ENCODE data around the gene RAD51C. TPM values are rescaled to one million over a fixed set of nuclear protein-coding genes. Genes with fewer than 3 reads are reported as not detected.
"Not testable (repeated sequence)": the region's sequence is repeated elsewhere in the genome, so short reads cannot be mapped to it uniquely, and the experiment has no call there.

Gene RAD51C
- total RNA-seq, 1 donor from 2014 or later = 33.6 TPM

- no peak for DNase-seq (ENCODE audit: low read depth)
These were observed 42.4 kb downstream of the RAD51C start for GRCh38 chr17:58734811-58735210.

- peak; percentile 79 for DNase-seq (ENCODE audit: low read depth)
These were observed 48.8 kb downstream of the RAD51C start for GRCh38 chr17:58741121-58741625.

GRCh38 chr17:58747674-58748073, 55.3 kb downstream of the RAD51C start:
- no peak for DNase-seq (ENCODE audit: low read depth)

- DNase-seq (ENCODE audit: low read depth) = not testable (repeated sequence)
These were observed 57.2 kb downstream of the RAD51C start for GRCh38 chr17:58749627-58750026.

- no peak for DNase-seq (ENCODE audit: low read depth)
These were observed 60.6 kb downstream of the RAD51C start for GRCh38 chr17:58753026-58753425.

GRCh38 chr17:58755269-58755576, 62.8 kb downstream of the RAD51C start:
- peak; percentile 18 for DNase-seq (ENCODE audit: low read depth)

- DNase-seq (ENCODE audit: low read depth) = peak; percentile 7
These were observed 63.3 kb downstream of the RAD51C start, which contains the start of gene PPM1E for GRCh38 chr17:58755577-58756245. TSS of gene PPM1E (plus strand) at chr17:58755854.

- DNase-seq (ENCODE audit: low read depth) = no peak
These were observed 64.1 kb downstream of the RAD51C start for GRCh38 chr17:58756246-58757161.

GRCh38 chr17:58757162-58757613, 64.8 kb downstream of the RAD51C start:
- no peak for DNase-seq (ENCODE audit: low read depth)

- DNase-seq (ENCODE audit: low read depth) = no peak
These were observed 66.5 kb downstream of the RAD51C start for GRCh38 chr17:58758890-58759289.

- DNase-seq (ENCODE audit: low read depth) = no peak
These were observed 67.1 kb downstream of the RAD51C start for GRCh38 chr17:58759522-58759921.

GRCh38 chr17:58760248-58760647, 67.8 kb downstream of the RAD51C start:
- DNase-seq (ENCODE audit: low read depth) = no peak

- no peak for DNase-seq (ENCODE audit: low read depth)
These were observed 70.9 kb downstream of the RAD51C start for GRCh38 chr17:58763263-58763662.

- DNase-seq (ENCODE audit: low read depth) = peak; percentile 79
These were observed 72.0 kb downstream of the RAD51C start for GRCh38 chr17:58764373-58764772.

GRCh38 chr17:58778482-58778881, 86.1 kb downstream of the RAD51C start:
- not testable (repeated sequence) for DNase-seq (ENCODE audit: low read depth)

- no peak for DNase-seq (ENCODE audit: low read depth)
These were observed 87.0 kb downstream of the RAD51C start for GRCh38 chr17:58779446-58779845.

GRCh38 chr17:58783380-58783779, 91.0 kb downstream of the RAD51C start:
- peak; percentile 15 for DNase-seq (ENCODE audit: low read depth)

GRCh38 chr17:58785097-58785496, 92.7 kb downstream of the RAD51C start:
- DNase-seq (ENCODE audit: low read depth) = no peak

Other genes with a start within 250 kb of the RAD51C start
- gene HSF5, start 204.2 kb upstream of the RAD51C start, total RNA-seq = under 0.01 TPM in 1 of 2 replicates, not detected in the other
- 41.7 and 46.1 TPM in 2 replicates for gene MTMR4, start 178.0 kb upstream of the RAD51C start, total RNA-seq
- gene TEX14, start 557 bp upstream of the RAD51C start, total RNA-seq = not detected in 2 replicates
- gene PPM1E, start 63.3 kb downstream of the RAD51C start, total RNA-seq = 0.17 and 0.89 TPM in 2 replicates